Peyer's patch (tissue), 4 donors: Measurements from ENCODE around the gene ARAP2.

ENCODE experiments used
- POLR2A ChIP-seq, 2 donors: fragments of 450-650 bp; IDR thresholded peaks; one replicate each; pipeline ENCODE4 v1.5.1; 2017; ENCODE audit warnings: antibody characterized with exemption in 2 of 2, mild to moderate bottlenecking in 2 of 2, moderate library complexity in 2 of 2
- TF ChIP-seq, protein P1 (sequence below), 6 experiments: fragments of 450-650 bp in 4 of 6; fragments of 200-600 bp in 2 of 6; sonication (generic) in 1 of 6; IDR thresholded peaks; one replicate each; pipeline ENCODE4 v1.5.1; 2017 to 2019; ENCODE audit warnings: antibody characterized with exemption in 6 of 6, mild to moderate bottlenecking in 3 of 6, moderate library complexity in 1 of 6

DNA sequence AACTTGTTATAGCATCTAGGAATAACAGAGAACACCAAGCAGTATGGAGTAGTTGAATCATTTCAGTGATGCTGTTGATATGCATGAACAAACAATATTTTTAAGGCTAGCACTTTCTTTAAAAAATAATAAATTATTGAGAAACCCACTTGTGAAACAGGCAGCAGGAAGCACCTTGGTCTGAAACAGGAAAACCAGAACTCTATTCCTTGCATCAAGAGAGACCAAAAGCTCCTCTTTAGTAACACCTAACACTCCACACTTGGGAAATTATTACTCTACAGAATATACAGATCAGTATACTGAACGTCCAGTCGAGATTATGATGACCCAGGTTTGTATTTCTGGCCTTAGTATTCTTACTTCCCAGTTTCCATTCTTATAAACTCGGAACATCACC, 129.0 kb downstream of the ARAP2 start:
- no peak for TF ChIP-seq POLR2A (IDR thresholded peaks at IDR 0.05)
- TF ChIP-seq, protein P1, sequence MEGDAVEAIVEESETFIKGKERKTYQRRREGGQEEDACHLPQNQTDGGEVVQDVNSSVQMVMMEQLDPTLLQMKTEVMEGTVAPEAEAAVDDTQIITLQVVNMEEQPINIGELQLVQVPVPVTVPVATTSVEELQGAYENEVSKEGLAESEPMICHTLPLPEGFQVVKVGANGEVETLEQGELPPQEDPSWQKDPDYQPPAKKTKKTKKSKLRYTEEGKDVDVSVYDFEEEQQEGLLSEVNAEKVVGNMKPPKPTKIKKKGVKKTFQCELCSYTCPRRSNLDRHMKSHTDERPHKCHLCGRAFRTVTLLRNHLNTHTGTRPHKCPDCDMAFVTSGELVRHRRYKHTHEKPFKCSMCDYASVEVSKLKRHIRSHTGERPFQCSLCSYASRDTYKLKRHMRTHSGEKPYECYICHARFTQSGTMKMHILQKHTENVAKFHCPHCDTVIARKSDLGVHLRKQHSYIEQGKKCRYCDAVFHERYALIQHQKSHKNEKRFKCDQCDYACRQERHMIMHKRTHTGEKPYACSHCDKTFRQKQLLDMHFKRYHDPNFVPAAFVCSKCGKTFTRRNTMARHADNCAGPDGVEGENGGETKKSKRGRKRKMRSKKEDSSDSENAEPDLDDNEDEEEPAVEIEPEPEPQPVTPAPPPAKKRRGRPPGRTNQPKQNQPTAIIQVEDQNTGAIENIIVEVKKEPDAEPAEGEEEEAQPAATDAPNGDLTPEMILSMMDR (IDR thresholded peaks at IDR 0.05), result no peak
